Measurements from ENCODE around the gene PCDHB6. TPM values are rescaled to one million over a fixed set of nuclear protein-coding genes. Genes with fewer than 3 reads are reported as not detected.

The PCDHB6 gene
- 0.04 TPM in 1 of 2 replicates, not detected in the other for total RNA-seq (2016; rRNA removed; fragmentation: Illumina TruSeq; extraction: Trizol)
- total RNA-seq (2016; cell fraction: cytosol; rRNA removed; fragmentation: Illumina TruSeq; extraction: Trizol; ENCODE audit: low read depth), result not detected in 2 replicates
- total RNA-seq (2016; cell fraction: insoluble cytoplasmic fraction; rRNA removed; fragmentation: Illumina TruSeq; extraction: Trizol), result 0.04 TPM in 1 of 2 replicates, not detected in the other
- total RNA-seq (2016; cell fraction: membrane; rRNA removed; fragmentation: Illumina TruSeq; extraction: Trizol), result not detected in 2 replicates
- total RNA-seq (2016; cell fraction: nucleus; rRNA removed; fragmentation: Illumina TruSeq; extraction: Trizol), result 0.13 TPM in 1 of 2 replicates, not detected in the other
- 0.01 TPM in 1 of 2 replicates, not detected in the other for polyA plus RNA-seq (2011; rRNA removed)
- polyA plus RNA-seq (2011; cell fraction: cytosol; rRNA removed), result 0.01 and 0.04 TPM in 2 replicates
- polyA plus RNA-seq (2011; cell fraction: nucleus; rRNA removed), result 0.05 and 0.18 TPM in 2 replicates
- polyA plus RNA-seq (2012), result 0.05 and 0.20 TPM in 2 replicates
- not detected in 2 replicates for polyA plus RNA-seq (2016; cell fraction: cytosol; fragmentation: Illumina TruSeq; extraction: Trizol; ENCODE audit: low read depth)
- not detected in 2 replicates for polyA plus RNA-seq (2016; cell fraction: insoluble cytoplasmic fraction; fragmentation: Illumina TruSeq; extraction: Trizol; ENCODE audit: low read depth)
- polyA plus RNA-seq (2016; cell fraction: membrane; fragmentation: Illumina TruSeq; extraction: Trizol; ENCODE audit: low read depth), result not detected in 2 replicates
- polyA plus RNA-seq (2016; cell fraction: nucleus; fragmentation: Illumina TruSeq; extraction: Trizol; ENCODE audit: insufficient read depth, low read depth), result 0.13 and 0.18 TPM in 2 replicates
- polyA minus RNA-seq (2011; rRNA and poly(A)+ RNA removed; ENCODE audit: low replicate concordance), result not detected in 2 replicates
- not detected in 2 replicates for polyA minus RNA-seq (2011; cell fraction: cytosol; rRNA and poly(A)+ RNA removed)
- not detected in 2 replicates for polyA minus RNA-seq (2011; cell fraction: nucleus; rRNA and poly(A)+ RNA removed)
- Bru-seq, nascent RNA, result not detected
- BruChase-seq, experiment 1, labeled RNA remaining after a 6-hour chase, result percentile 21 among the genes with signal in this experiment
- percentile 20 among the genes with signal in this experiment for BruChase-seq, experiment 2, labeled RNA remaining after a 2-hour chase
- long read RNA-seq, experiment 1, result 0 reads
- long read RNA-seq, experiment 2, result 0 reads

DNA sequence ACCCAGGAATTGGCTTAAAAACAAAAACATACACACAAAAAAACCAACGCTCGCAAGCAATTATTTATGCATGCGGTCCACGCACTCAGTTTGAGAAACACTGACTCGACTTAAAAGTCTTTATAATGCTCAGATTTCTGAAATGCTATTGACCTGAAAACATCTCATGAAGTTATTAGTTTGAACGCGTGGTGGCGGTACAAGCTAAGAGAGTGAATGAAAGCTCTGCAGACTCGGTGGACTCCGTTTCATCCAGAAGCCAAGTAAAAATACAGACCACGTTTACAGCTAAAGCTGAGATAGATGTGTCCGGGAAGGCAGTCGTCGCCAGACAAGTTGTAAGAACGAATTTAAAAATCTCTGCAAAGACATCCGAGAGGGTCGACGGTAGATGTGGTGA lies at the start of gene PCDHB6:
PCDHB6 (plus strand) TSS at position 246 of the 400 bp plus-strand sequence. CDS start 201 bp downstream, outside the sequence.
- Histone ChIP-seq H3K9ac (ENCODE audit: insufficient read depth, low read depth, low read length) (no peak within 1 kb of the TSS), H2AFZ (ENCODE audit: low read length) (peak within 1 kb of the TSS; percentile 64), H3K4me1 (ENCODE audit: insufficient read depth, low read length) (peaks cover 7% of the 10 kb centered on the region; the same call in 1 of the 2 replicates), H3K27ac (ENCODE audit: extremely low read length, insufficient read depth, low read length) (no peak within 1 kb of the TSS), H3K9me3 (ENCODE audit: low read length) (no peaks in the 10 kb centered on the region), H4K20me1 (ENCODE audit: insufficient read depth, low read length) (no peaks in the 10 kb centered on the region), H3K4me2 (ENCODE audit: low read depth, low read length) (peak within 1 kb of the TSS; percentile 67), H3K27me3 (ENCODE audit: control insufficient read depth in 1 of 2, insufficient read depth in 2 of 2, low read length in 2 of 2) (peaks cover 0 to 10% of the 10 kb centered on the region in 2 experiments; a peak in 1 of 5 replicates), H3K36me3 (replicated peaks in 1 of 2; ENCODE audit: control insufficient read depth in 1 of 2, insufficient read depth in 2 of 2, low read length in 2 of 2) (no peaks in the 10 kb centered on the region), H3K4me3 (replicated peaks in 1 of 3; ENCODE audit: insufficient read depth in 1 of 3, low read depth in 2 of 3, low read length in 3 of 3) (peak within 1 kb of the TSS in 2 of 3 experiments; percentile 18 to 47; a peak in 2 of 6 replicates), H3K79me2 (ENCODE audit: insufficient read depth, low read length) (no peaks in the 10 kb centered on the region)
- FAIRE-seq (peak; percentile 4), DNase-seq (ENCODE audit: low spot score) (peak; percentile 56), ATAC-seq (peak; percentile 90)
- CTCF ChIA-PET (ENCODE audit: low intra/inter-chr PET ratio, low total read pairs), result interaction anchor here (0.7 to 1.2 kb wide), 2 partner anchors 29 to 414 kb away, joined by 3 read pairs; no protein-coding TSS in a partner anchor
- BruUV-seq (replicated peaks), result no TSS peak
- in situ Hi-C loops (cut with HindIII; ENCODE audit: extremely low pct_ligation_motif_present, low pct_unique_long_range_greater_than_20kb) (no loop called here), intact Hi-C loops (cut with micrococcal nuclease; ENCODE audit: unreplicated experiment) (loop anchor here (2.0 kb wide), 2 partner anchors 55 to 65 kb away; partner anchors contain the start of gene PCDHB2)
- POLR2A ChIA-PET, result no interaction called here
- WGBS (ENCODE audit: low lambda C conversion rate), result 7% methylated on average over 17 of the region's 18 CpGs
- TF ChIP-seq ARNT2 (CRISPR knock-in tag; IDR thresholded peaks at IDR 0.05; ENCODE audit: low read depth) (no peak), GABPB1 (CRISPR knock-in tag; IDR thresholded peaks at IDR 0.05) (no peak), ZNF142 (CRISPR knock-in tag; IDR thresholded peaks at IDR 0.05) (no peak), ZNF879 (CRISPR knock-in tag; IDR thresholded peaks at IDR 0.05) (no peak)
- TF ChIP-seq, protein P1, sequence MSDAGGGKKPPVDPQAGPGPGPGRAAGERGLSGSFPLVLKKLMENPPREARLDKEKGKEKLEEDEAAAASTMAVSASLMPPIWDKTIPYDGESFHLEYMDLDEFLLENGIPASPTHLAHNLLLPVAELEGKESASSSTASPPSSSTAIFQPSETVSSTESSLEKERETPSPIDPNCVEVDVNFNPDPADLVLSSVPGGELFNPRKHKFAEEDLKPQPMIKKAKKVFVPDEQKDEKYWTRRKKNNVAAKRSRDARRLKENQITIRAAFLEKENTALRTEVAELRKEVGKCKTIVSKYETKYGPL (CRISPR knock-in tag; IDR thresholded peaks at IDR 0.05), result no peak
- TF ChIP-seq, protein P2, sequence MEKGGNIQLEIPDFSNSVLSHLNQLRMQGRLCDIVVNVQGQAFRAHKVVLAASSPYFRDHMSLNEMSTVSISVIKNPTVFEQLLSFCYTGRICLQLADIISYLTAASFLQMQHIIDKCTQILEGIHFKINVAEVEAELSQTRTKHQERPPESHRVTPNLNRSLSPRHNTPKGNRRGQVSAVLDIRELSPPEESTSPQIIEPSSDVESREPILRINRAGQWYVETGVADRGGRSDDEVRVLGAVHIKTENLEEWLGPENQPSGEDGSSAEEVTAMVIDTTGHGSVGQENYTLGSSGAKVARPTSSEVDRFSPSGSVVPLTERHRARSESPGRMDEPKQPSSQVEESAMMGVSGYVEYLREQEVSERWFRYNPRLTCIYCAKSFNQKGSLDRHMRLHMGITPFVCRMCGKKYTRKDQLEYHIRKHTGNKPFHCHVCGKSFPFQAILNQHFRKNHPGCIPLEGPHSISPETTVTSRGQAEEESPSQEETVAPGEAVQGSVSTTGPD (CRISPR knock-in tag; IDR thresholded peaks at IDR 0.05), result no peak
